GM23338 (cell line): ENCODE results near the gene PIK3R5. TPM values are rescaled to one million over a fixed set of nuclear protein-coding genes. Genes with fewer than 3 reads are reported as not detected.

Source experiments
- ATAC-seq: fragments of 200-7000 bp; cut with Tn5 transposase; 3 replicates; pipeline ENCODE4 v1.9.1; 2020
- DNase-seq: peaks from one replicate; pipeline ENCODE4 v3.0.0-alpha.2; 2015; ENCODE audit warnings: low spot score
- H2AFZ ChIP-seq: fragments of 200-600 bp; sonication (generic); 2 replicates; pipeline ENCODE4 v1.8.0; 2016; ENCODE audit warnings: antibody characterized with exemption, mild to moderate bottlenecking, moderate library complexity
- H3F3A ChIP-seq: fragments of 200-600 bp; sonication (generic); replicated peaks from 2 replicates; pipeline ENCODE4 v1.8.0; 2017; ENCODE audit warnings: antibody characterized with exemption, mixed run types, low read depth
- H3K27ac ChIP-seq: fragments of 200-600 bp; sonication (generic); 2 replicates; pipeline ENCODE4 v1.6.1; 2016; ENCODE audit warnings: low read depth
- H3K27me3 ChIP-seq: fragments of 200-600 bp; sonication (generic); 2 replicates; pipeline ENCODE4 v1.8.0; 2016; ENCODE audit warnings: mild to moderate bottlenecking, mixed run types, moderate library complexity; ENCODE audit not compliant: insufficient read depth
- H3K36me3 ChIP-seq: fragments of 200-600 bp; sonication (generic); 2 replicates; pipeline ENCODE4 v1.8.0; 2016; ENCODE audit warnings: mild to moderate bottlenecking; ENCODE audit not compliant: insufficient read depth
- H3K4me1 ChIP-seq: fragments of 200-600 bp; sonication (generic); 2 replicates; pipeline ENCODE4 v1.8.0; 2016; ENCODE audit warnings: mild to moderate bottlenecking, moderate library complexity; ENCODE audit not compliant: insufficient read depth
- H3K4me2 ChIP-seq: fragments of 200-600 bp; sonication (generic); 2 replicates; pipeline ENCODE4 v1.7.1; 2017; ENCODE audit warnings: mixed run types
- H3K4me3 ChIP-seq: fragments of 200-600 bp; sonication (generic); 2 replicates; pipeline ENCODE4 v1.6.1; 2016; ENCODE audit warnings: mixed run types
- H3K79me2 ChIP-seq: fragments of 200-600 bp; sonication (generic); replicated peaks from 2 replicates; pipeline ENCODE4 v1.8.0; 2017; ENCODE audit warnings: mild to moderate bottlenecking; ENCODE audit not compliant: insufficient read depth
- H3K9me2 ChIP-seq: fragments of 200-600 bp; sonication (generic); 2 replicates; pipeline ENCODE4 v1.8.0; 2017; ENCODE audit not compliant: insufficient read depth
- H4K20me1 ChIP-seq: fragments of 200-600 bp; sonication (generic); replicated peaks from 2 replicates; pipeline ENCODE4 v1.8.0; 2017; ENCODE audit warnings: mild to moderate bottlenecking; ENCODE audit not compliant: insufficient read depth
- H3K27ac Mint-ChIP-seq: 2 replicates; pipeline ENCODE4 v1.8.0; 2020; ENCODE audit warnings: inconsistent platforms, mild to moderate bottlenecking, moderate library complexity, mixed read lengths
- H3K27me3 Mint-ChIP-seq: 3 replicates; pipeline ENCODE4 v1.8.0; 2022; ENCODE audit warnings: low read depth, mild to moderate bottlenecking, moderate library complexity, mixed read lengths, inconsistent platforms; ENCODE audit not compliant: insufficient read depth, poor library complexity
- H3K36me3 Mint-ChIP-seq: 3 replicates; pipeline ENCODE4 v1.8.0; 2021; ENCODE audit warnings: low read depth, mild to moderate bottlenecking, inconsistent platforms, moderate library complexity, mixed read lengths
- H3K4me1 Mint-ChIP-seq: 3 replicates; pipeline ENCODE4 v1.8.0; 2020; ENCODE audit warnings: mild to moderate bottlenecking, inconsistent platforms, mixed read lengths
- H3K4me3 Mint-ChIP-seq: 3 replicates; pipeline ENCODE4 v1.8.0; 2021; ENCODE audit warnings: moderate library complexity, mild to moderate bottlenecking, inconsistent platforms, mixed read lengths
- H3K9me3 Mint-ChIP-seq: 3 replicates; pipeline ENCODE4 v1.8.0; 2020; ENCODE audit warnings: moderate library complexity, mild to moderate bottlenecking, inconsistent platforms, mixed read lengths
- CREB1 ChIP-seq: fragments of 250-450 bp; sonication (Bioruptor Pico); IDR thresholded peaks from 2 replicates; pipeline ENCODE4 v1.5.0; 2020; ENCODE audit warnings: low read depth, mild to moderate bottlenecking, moderate library complexity
- EZH2 ChIP-seq: fragments of 200-600 bp; sonication (generic); IDR thresholded peaks from one replicate; pipeline ENCODE4 v1.8.0; 2017; ENCODE audit warnings: antibody characterized with exemption, mild to moderate bottlenecking, low read depth; ENCODE audit not compliant: unreplicated experiment
- EZH2phosphoT487 ChIP-seq: fragments of 200-600 bp; sonication (generic); IDR thresholded peaks from one replicate; pipeline ENCODE4 v1.8.1; 2018; ENCODE audit warnings: antibody characterized with exemption; ENCODE audit not compliant: unreplicated experiment
- JUNB ChIP-seq: IDR thresholded peaks from one replicate; pipeline ENCODE4 v1.6.1; 2016; ENCODE audit warnings: antibody characterized with exemption; ENCODE audit not compliant: unreplicated experiment
- NANOG ChIP-seq: IDR thresholded peaks from 2 replicates; pipeline ENCODE4 v1.6.1; 2016; ENCODE audit warnings: antibody characterized with exemption, borderline replicate concordance
- STAT1 ChIP-seq: IDR thresholded peaks from one replicate; pipeline ENCODE4 v1.6.1; 2016; ENCODE audit warnings: antibody characterized with exemption; ENCODE audit not compliant: unreplicated experiment
- ZNF114 ChIP-seq: fragments of 250-450 bp; sonication (Bioruptor Pico); IDR thresholded peaks from 2 replicates; pipeline ENCODE4 v1.5.0; 2020; ENCODE audit warnings: mild to moderate bottlenecking, moderate library complexity
- ZNF331 ChIP-seq: fragments of 250-450 bp; sonication (Bioruptor Pico); IDR thresholded peaks from 2 replicates; pipeline ENCODE4 v1.5.0; 2020; ENCODE audit warnings: low read depth, mild to moderate bottlenecking, moderate library complexity
- polyA plus RNA-seq: library from polyadenylated mRNA; unstranded; fragments of >200 nt; fragmentation: Nextera tagmentation; extraction: Ambion mirVana; gene quantifications from 2 replicates; pipeline ENCODE4 v1.2.1, GENCODE V29; 2016
- total RNA-seq: library from RNA; depleted of rRNA; stranded (reverse); fragments of >200 nt; shearing (Covaris generic); gene quantifications from 2 replicates; pipeline ENCODE4 v1.2.3, GENCODE V29; 2014
- TF ChIP-seq, protein P1 (sequence below): fragments of 250-450 bp; sonication (Bioruptor Pico); IDR thresholded peaks from 2 replicates; pipeline ENCODE4 v1.5.0; 2020; ENCODE audit warnings: mild to moderate bottlenecking, moderate library complexity
- TF ChIP-seq, protein P2 (sequence below), 2 experiments: fragments of 200-600 bp in 1 of 2; sonication (generic) in 1 of 2; conservative IDR thresholded peaks; 2 replicates each; pipeline versions ENCODE4 v1.5.1 to v1.6.1; 2016 to 2017; ENCODE audit warnings: antibody characterized with exemption in 2 of 2, low read depth in 2 of 2, mild to moderate bottlenecking in 2 of 2, moderate library complexity in 1 of 2

PIK3R5 gene
- total and polyA plus RNA-seq, 2 experiments from 2014 or later: 1.7 to 9.4 TPM

DNA sequence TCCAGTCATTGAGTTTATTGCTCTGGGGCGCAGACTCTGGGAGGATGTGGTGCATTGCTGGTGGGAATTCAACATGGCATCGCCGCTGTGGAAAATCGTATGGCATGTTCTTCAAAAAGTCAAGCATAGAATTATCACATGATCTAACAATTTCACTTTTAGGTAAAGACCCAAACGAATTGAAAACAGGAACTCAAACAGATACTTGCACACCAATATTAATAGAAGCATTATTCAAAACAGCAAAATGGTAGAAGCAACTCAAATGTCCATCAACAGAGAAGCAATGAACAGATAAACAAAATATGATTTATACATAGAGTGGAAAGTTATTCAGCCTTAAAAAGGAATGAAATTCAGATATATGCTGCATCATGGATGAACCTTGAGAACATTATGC, 113.9 kb downstream of the PIK3R5 start:
- Histone ChIP-seq H3K4me3 (no peak overlapping the region), H3K9me2 (no peaks in the 10 kb centered on the region), H3F3A (no peaks in the 10 kb centered on the region), H3K79me2 (no peaks in the 10 kb centered on the region), H3K27me3 (no peaks in the 10 kb centered on the region), H2AFZ (no peak overlapping the region), H3K36me3 (no peaks in the 10 kb centered on the region), H3K4me1 (no peaks in the 10 kb centered on the region; the same call in 1 of the 2 replicates), H3K27ac (no peak overlapping the region), H3K4me2 (no peak overlapping the region), H4K20me1 (no peaks in the 10 kb centered on the region)
- TF ChIP-seq NANOG (no peak), EZH2phosphoT487 (no peak), EZH2 (no peak), ZNF331 (CRISPR knock-in tag) (no peak)
- TF ChIP-seq, protein P1, sequence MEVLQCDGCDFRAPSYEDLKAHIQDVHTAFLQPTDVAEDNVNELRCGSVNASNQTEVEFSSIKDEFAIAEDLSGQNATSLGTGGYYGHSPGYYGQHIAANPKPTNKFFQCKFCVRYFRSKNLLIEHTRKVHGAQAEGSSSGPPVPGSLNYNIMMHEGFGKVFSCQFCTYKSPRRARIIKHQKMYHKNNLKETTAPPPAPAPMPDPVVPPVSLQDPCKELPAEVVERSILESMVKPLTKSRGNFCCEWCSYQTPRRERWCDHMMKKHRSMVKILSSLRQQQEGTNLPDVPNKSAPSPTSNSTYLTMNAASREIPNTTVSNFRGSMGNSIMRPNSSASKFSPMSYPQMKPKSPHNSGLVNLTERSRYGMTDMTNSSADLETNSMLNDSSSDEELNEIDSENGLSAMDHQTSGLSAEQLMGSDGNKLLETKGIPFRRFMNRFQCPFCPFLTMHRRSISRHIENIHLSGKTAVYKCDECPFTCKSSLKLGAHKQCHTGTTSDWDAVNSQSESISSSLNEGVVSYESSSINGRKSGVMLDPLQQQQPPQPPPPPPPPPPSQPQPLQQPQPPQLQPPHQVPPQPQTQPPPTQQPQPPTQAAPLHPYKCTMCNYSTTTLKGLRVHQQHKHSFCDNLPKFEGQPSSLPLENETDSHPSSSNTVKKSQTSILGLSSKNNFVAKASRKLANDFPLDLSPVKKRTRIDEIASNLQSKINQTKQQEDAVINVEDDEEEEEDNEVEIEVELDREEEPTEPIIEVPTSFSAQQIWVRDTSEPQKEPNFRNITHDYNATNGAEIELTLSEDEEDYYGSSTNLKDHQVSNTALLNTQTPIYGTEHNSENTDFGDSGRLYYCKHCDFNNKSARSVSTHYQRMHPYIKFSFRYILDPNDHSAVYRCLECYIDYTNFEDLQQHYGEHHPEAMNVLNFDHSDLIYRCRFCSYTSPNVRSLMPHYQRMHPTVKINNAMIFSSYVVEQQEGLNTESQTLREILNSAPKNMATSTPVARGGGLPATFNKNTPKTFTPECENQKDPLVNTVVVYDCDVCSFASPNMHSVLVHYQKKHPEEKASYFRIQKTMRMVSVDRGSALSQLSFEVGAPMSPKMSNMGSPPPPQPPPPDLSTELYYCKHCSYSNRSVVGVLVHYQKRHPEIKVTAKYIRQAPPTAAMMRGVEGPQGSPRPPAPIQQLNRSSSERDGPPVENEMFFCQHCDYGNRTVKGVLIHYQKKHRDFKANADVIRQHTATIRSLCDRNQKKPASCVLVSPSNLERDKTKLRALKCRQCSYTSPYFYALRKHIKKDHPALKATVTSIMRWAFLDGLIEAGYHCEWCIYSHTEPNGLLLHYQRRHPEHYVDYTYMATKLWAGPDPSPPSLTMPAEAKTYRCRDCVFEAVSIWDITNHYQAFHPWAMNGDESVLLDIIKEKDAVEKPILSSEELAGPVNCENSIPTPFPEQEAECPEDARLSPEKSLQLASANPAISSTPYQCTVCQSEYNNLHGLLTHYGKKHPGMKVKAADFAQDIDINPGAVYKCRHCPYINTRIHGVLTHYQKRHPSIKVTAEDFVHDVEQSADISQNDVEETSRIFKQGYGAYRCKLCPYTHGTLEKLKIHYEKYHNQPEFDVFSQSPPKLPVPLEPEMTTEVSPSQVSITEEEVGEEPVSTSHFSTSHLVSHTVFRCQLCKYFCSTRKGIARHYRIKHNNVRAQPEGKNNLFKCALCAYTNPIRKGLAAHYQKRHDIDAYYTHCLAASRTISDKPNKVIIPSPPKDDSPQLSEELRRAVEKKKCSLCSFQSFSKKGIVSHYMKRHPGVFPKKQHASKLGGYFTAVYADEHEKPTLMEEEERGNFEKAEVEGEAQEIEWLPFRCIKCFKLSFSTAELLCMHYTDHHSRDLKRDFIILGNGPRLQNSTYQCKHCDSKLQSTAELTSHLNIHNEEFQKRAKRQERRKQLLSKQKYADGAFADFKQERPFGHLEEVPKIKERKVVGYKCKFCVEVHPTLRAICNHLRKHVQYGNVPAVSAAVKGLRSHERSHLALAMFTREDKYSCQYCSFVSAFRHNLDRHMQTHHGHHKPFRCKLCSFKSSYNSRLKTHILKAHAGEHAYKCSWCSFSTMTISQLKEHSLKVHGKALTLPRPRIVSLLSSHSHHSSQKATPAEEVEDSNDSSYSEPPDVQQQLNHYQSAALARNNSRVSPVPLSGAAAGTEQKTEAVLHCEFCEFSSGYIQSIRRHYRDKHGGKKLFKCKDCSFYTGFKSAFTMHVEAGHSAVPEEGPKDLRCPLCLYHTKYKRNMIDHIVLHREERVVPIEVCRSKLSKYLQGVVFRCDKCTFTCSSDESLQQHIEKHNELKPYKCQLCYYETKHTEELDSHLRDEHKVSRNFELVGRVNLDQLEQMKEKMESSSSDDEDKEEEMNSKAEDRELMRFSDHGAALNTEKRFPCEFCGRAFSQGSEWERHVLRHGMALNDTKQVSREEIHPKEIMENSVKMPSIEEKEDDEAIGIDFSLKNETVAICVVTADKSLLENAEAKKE (CRISPR knock-in tag): no peak
- DNase-seq (no peak), ATAC-seq (no peak)
- H3K27me3 Mint-ChIP-seq: peaks cover 3% of the 10 kb centered on the region
- H3K27ac Mint-ChIP-seq: no peak overlapping the region
- H3K4me3 Mint-ChIP-seq: no peak overlapping the region
- H3K36me3 Mint-ChIP-seq: no peaks in the 10 kb centered on the region
- H3K4me1 Mint-ChIP-seq: peaks cover 5% of the 10 kb centered on the region
- H3K9me3 Mint-ChIP-seq: no peaks in the 10 kb centered on the region

DNA sequence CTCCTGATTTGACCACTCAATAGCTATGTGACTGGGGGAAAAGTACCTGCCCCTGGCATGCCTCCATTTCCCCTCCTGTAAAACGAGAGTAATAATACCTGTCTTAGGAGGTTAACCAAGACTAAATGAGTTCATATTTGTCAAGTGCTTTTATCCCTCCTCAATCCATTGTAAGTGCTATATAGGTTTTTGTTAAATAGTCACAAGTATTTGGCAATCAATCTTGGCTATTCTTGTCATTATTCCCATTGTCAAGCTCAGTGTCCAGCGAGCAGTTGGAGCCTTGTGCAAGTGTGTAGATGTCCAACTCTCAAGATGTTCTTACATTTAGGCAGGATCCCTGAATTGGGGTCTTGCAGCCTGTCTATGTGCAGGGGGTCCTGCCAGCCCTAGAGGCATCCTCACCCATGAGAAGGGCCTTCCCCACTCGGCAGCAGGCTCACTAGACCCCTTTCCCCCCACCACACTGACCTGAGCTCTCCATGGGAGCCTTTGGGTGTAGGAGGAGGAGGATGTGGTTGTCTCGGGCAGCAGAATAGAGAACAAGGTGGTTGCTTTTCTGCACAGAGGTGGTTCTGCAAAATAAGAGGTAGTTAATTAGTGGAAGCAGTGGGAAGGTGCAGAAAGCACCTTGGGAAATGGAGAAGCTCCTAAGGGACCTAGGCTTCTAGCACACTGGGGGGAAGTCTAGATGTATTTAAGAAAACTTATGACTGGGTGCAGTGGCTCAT, 116.0 kb downstream of the PIK3R5 start:
- Histone ChIP-seq H3F3A (no peaks in the 10 kb centered on the region), H3K79me2 (no peaks in the 10 kb centered on the region), H3K27me3 (no peaks in the 10 kb centered on the region), H3K4me3 (no peak overlapping the region), H3K27ac (no peak overlapping the region), H3K4me1 (no peaks in the 10 kb centered on the region), H2AFZ (no peak overlapping the region), H3K36me3 (no peaks in the 10 kb centered on the region), H4K20me1 (no peaks in the 10 kb centered on the region), H3K9me2 (0 out of 2 replicates have a peak, but pooled peaks cover 3% of the 10 kb centered on the region), H3K4me2 (no peak overlapping the region)
- DNase-seq: no peak
- peaks cover 4% of the 10 kb centered on the region; the same call in 1 of the 3 replicates for H3K4me1 Mint-ChIP-seq
- no peaks in the 10 kb centered on the region for H3K36me3 Mint-ChIP-seq
- no peak overlapping the region for H3K4me3 Mint-ChIP-seq
- H3K27ac Mint-ChIP-seq: no peak overlapping the region
- no peak for ATAC-seq
- H3K27me3 Mint-ChIP-seq: peaks cover 4% of the 10 kb centered on the region
- no peaks in the 10 kb centered on the region for H3K9me3 Mint-ChIP-seq
- no peak for TF ChIP-seq ZNF331 (CRISPR knock-in tag)
- no peak for TF ChIP-seq JUNB
- TF ChIP-seq CREB1 (CRISPR knock-in tag): no peak
- TF ChIP-seq EZH2: no peak
- no peak for TF ChIP-seq ZNF114 (CRISPR knock-in tag)
- TF ChIP-seq STAT1: no peak
- no peak for TF ChIP-seq EZH2phosphoT487
- TF ChIP-seq, protein P2, sequence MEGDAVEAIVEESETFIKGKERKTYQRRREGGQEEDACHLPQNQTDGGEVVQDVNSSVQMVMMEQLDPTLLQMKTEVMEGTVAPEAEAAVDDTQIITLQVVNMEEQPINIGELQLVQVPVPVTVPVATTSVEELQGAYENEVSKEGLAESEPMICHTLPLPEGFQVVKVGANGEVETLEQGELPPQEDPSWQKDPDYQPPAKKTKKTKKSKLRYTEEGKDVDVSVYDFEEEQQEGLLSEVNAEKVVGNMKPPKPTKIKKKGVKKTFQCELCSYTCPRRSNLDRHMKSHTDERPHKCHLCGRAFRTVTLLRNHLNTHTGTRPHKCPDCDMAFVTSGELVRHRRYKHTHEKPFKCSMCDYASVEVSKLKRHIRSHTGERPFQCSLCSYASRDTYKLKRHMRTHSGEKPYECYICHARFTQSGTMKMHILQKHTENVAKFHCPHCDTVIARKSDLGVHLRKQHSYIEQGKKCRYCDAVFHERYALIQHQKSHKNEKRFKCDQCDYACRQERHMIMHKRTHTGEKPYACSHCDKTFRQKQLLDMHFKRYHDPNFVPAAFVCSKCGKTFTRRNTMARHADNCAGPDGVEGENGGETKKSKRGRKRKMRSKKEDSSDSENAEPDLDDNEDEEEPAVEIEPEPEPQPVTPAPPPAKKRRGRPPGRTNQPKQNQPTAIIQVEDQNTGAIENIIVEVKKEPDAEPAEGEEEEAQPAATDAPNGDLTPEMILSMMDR (conservative IDR thresholded peaks at IDR 0.05; ENCODE audit: low read depth in 2 of 2): no peak
